ENCODE results near the gene OTOF.

The OTOF gene

GRCh38 chr2:26500406-26500805 is 22.5 kb upstream of the OTOF start:
- Histone ChIP-seq H3K4me3 (ENCODE audit: low read length) (no peak overlapping the region), H3K4me1 (ENCODE audit: low read length) (no peaks in the 10 kb centered on the region), H3K9ac (ENCODE audit: low read length) (no peak overlapping the region), H3K36me3 (replicated peaks; ENCODE audit: insufficient read depth, low read length) (no peaks in the 10 kb centered on the region), H3K4me2 (ENCODE audit: low read depth, low read length) (no peak overlapping the region), H2AFZ (ENCODE audit: low read length) (no peak overlapping the region), H3K27me3 (replicated peaks; ENCODE audit: insufficient read depth, low read length) (peaks cover 35% of the 10 kb centered on the region), H4K20me1 (ENCODE audit: insufficient read depth, low read length) (no peaks in the 10 kb centered on the region), H3K9me3 (replicated peaks; ENCODE audit: insufficient read depth, low read length) (no peaks in the 10 kb centered on the region), H3K27ac (ENCODE audit: low read length) (no peak overlapping the region), H3F3A (ENCODE audit: insufficient read depth, low read length) (no peaks in the 10 kb centered on the region), H3K9me2 (replicated peaks; ENCODE audit: insufficient read depth, low read length) (no peaks in the 10 kb centered on the region), H3K79me2 (ENCODE audit: low read length) (no peaks in the 10 kb centered on the region)
- DNase-seq: no peak
- no peak for TF ChIP-seq EZH2phosphoT487 (IDR thresholded peaks at IDR 0.05; ENCODE audit: low read length)
- TF ChIP-seq EZH2 (optimal IDR thresholded peaks at IDR 0.05; ENCODE audit: low read depth, low read length): no peak
- TF ChIP-seq CTCF (IDR thresholded peaks at IDR 0.05; ENCODE audit: low read length): no peak

DNA sequence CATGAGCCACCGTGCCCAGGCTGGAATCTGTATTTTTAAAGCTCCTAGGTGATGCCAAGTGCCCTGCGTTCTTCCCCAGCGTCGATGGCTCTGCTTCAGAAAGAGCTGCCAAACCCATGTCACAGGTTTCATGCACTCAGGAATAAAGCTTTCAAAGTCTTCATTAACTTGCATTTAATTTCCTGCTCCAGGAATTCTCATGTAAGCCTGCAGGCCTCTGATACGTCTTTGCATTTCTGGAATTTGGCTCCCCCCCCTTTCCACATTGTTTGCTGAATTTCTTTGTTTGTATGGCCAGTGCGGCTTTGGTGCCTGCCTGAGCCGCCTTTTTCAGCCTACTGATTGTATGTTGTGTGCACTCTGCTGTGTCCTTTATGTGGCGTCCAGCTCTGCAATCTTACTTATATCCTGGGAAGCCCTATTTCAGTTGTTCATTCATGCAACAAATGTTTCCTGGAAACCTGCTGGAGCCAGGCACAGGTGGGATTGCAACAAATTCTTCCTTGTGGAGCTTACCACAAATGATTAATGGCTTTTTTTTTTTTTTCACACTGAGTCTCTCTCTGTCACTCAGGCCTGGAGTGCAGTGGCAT is 17.9 kb upstream of the OTOF start:
- TF ChIP-seq EZH2phosphoT487 (IDR thresholded peaks at IDR 0.05; ENCODE audit: low read length): no peak
- no peak for TF ChIP-seq EZH2 (optimal IDR thresholded peaks at IDR 0.05; ENCODE audit: low read depth, low read length)
- peaks cover 35% of the 10 kb centered on the region for H3K27me3 ChIP-seq (replicated peaks; ENCODE audit: insufficient read depth, low read length)
- H3K4me2 ChIP-seq (ENCODE audit: low read depth, low read length): no peak overlapping the region
- no peaks in the 10 kb centered on the region for H3K79me2 ChIP-seq (ENCODE audit: low read length)
- H3K9me3 ChIP-seq (replicated peaks; ENCODE audit: insufficient read depth, low read length): no peaks in the 10 kb centered on the region
- H3F3A ChIP-seq (ENCODE audit: insufficient read depth, low read length): no peaks in the 10 kb centered on the region
- H4K20me1 ChIP-seq (ENCODE audit: insufficient read depth, low read length): no peaks in the 10 kb centered on the region
- H2AFZ ChIP-seq (ENCODE audit: low read length): no peak overlapping the region
- DNase-seq: no peak
- no peaks in the 10 kb centered on the region for H3K9me2 ChIP-seq (replicated peaks; ENCODE audit: insufficient read depth, low read length)
- no peak overlapping the region for H3K27ac ChIP-seq (ENCODE audit: low read length)
- H3K4me1 ChIP-seq (ENCODE audit: low read length): no peaks in the 10 kb centered on the region
- H3K4me3 ChIP-seq (ENCODE audit: low read length): no peak overlapping the region
- no peaks in the 10 kb centered on the region for H3K36me3 ChIP-seq (replicated peaks; ENCODE audit: insufficient read depth, low read length)
- no peak overlapping the region for H3K9ac ChIP-seq (ENCODE audit: low read length)

DNA sequence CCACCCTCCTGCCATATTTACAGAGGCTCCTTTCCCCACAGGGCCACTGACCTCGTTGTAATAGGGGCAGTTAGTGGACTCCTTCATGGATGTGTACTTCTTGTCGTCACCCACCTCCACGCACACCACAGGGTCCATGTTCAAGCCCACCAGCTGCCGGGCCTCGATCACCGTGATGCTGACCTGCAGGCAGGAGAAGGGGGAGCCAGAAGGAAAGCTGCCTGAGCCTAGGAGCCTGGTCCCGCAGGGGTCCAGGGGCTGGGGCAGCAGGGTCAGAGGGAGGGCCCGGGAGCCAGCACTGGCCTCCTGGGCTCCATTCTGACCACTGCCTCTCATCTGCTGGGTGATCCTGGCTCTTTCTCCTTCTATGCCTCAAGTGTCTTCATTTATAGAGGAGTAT is 17.0 kb upstream of the OTOF start:
- H4K20me1 ChIP-seq (ENCODE audit: insufficient read depth, low read length): no peaks in the 10 kb centered on the region
- no peak for DNase-seq
- H3K79me2 ChIP-seq (ENCODE audit: low read length): no peaks in the 10 kb centered on the region
- TF ChIP-seq CTCF (IDR thresholded peaks at IDR 0.05; ENCODE audit: low read length) (no peak), EZH2phosphoT487 (IDR thresholded peaks at IDR 0.05; ENCODE audit: low read length) (no peak), EZH2 (optimal IDR thresholded peaks at IDR 0.05; ENCODE audit: low read depth, low read length) (no peak)
- no peak overlapping the region for H3K9ac ChIP-seq (ENCODE audit: low read length)
- H3K9me2 ChIP-seq (replicated peaks; ENCODE audit: insufficient read depth, low read length): no peaks in the 10 kb centered on the region
- no peaks in the 10 kb centered on the region for H3K4me1 ChIP-seq (ENCODE audit: low read length)
- H3K27me3 ChIP-seq (replicated peaks; ENCODE audit: insufficient read depth, low read length): peaks cover 35% of the 10 kb centered on the region
- no peak overlapping the region for H2AFZ ChIP-seq (ENCODE audit: low read length)
- H3K9me3 ChIP-seq (replicated peaks; ENCODE audit: insufficient read depth, low read length): no peaks in the 10 kb centered on the region
- H3K27ac ChIP-seq (ENCODE audit: low read length): no peak overlapping the region
- H3F3A ChIP-seq (ENCODE audit: insufficient read depth, low read length): no peaks in the 10 kb centered on the region
- H3K36me3 ChIP-seq (replicated peaks; ENCODE audit: insufficient read depth, low read length): no peaks in the 10 kb centered on the region
- H3K4me2 ChIP-seq (ENCODE audit: low read depth, low read length): no peak overlapping the region
- no peak overlapping the region for H3K4me3 ChIP-seq (ENCODE audit: low read length)

- no peak overlapping the region for H3K4me2 ChIP-seq (ENCODE audit: low read depth, low read length)
- no peak overlapping the region for H2AFZ ChIP-seq (ENCODE audit: low read length)
- H3K27me3 ChIP-seq (replicated peaks; ENCODE audit: insufficient read depth, low read length): peaks cover 35% of the 10 kb centered on the region
- H3K9me3 ChIP-seq (replicated peaks; ENCODE audit: insufficient read depth, low read length): no peaks in the 10 kb centered on the region
- H3K4me3 ChIP-seq (ENCODE audit: low read length): no peak overlapping the region
- H4K20me1 ChIP-seq (ENCODE audit: insufficient read depth, low read length): no peaks in the 10 kb centered on the region
- DNase-seq: no peak
- TF ChIP-seq EZH2 (optimal IDR thresholded peaks at IDR 0.05; ENCODE audit: low read depth, low read length) (no peak), CTCF (IDR thresholded peaks at IDR 0.05; ENCODE audit: low read length) (no peak), EZH2phosphoT487 (IDR thresholded peaks at IDR 0.05; ENCODE audit: low read length) (no peak)
- H3K79me2 ChIP-seq (ENCODE audit: low read length): no peaks in the 10 kb centered on the region
- H3K4me1 ChIP-seq (ENCODE audit: low read length): no peaks in the 10 kb centered on the region
- H3K9ac ChIP-seq (ENCODE audit: low read length): no peak overlapping the region
- no peaks in the 10 kb centered on the region for H3F3A ChIP-seq (ENCODE audit: insufficient read depth, low read length)
- H3K9me2 ChIP-seq (replicated peaks; ENCODE audit: insufficient read depth, low read length): no peaks in the 10 kb centered on the region
- no peak overlapping the region for H3K27ac ChIP-seq (ENCODE audit: low read length)
- no peaks in the 10 kb centered on the region for H3K36me3 ChIP-seq (replicated peaks; ENCODE audit: insufficient read depth, low read length)
Observed at GRCh38 chr2:26494199-26494598, 16.3 kb upstream of the OTOF start.

Measured in MM.1S (cell line).